CMK (cell line): ENCODE measurements around the gene RRBP1.
"Not testable (repeated sequence)": the region's sequence is repeated elsewhere in the genome, so short reads cannot be mapped to it uniquely, and the experiment has no call there.

ENCODE experiments used
- DNase-seq: peaks from one replicate; pipeline ENCODE4 v3.0.0-alpha.2; 2010; ENCODE audit warnings: low read depth

RRBP1 gene

GRCh38 chr20:17661121-17661744 is 20.8 kb downstream of the RRBP1 start:
- DNase-seq: no peak

GRCh38 chr20:17660667-17661066 is 21.4 kb downstream of the RRBP1 start:
- DNase-seq: no peak

GRCh38 chr20:17659801-17660200 is 22.2 kb downstream of the RRBP1 start:
- no peak for DNase-seq

- DNase-seq: not testable (repeated sequence)
Observed at GRCh38 chr20:17659344-17659743, 22.7 kb downstream of the RRBP1 start.

GRCh38 chr20:17658648-17658993 is 23.4 kb downstream of the RRBP1 start:
- no peak for DNase-seq

GRCh38 chr20:17657898-17658647 is 24.0 kb downstream of the RRBP1 start:
- DNase-seq: no peak

- no peak for DNase-seq
Observed at GRCh38 chr20:17657079-17657825, 24.8 kb downstream of the RRBP1 start.

- no peak for DNase-seq
Observed at GRCh38 chr20:17655865-17656479, 26.1 kb downstream of the RRBP1 start.

GRCh38 chr20:17655286-17655651 is 26.8 kb downstream of the RRBP1 start:
- no peak for DNase-seq

- DNase-seq: no peak
Observed at GRCh38 chr20:17654649-17655285, 27.3 kb downstream of the RRBP1 start.

- no peak for DNase-seq
Observed at GRCh38 chr20:17653835-17654648, 28.0 kb downstream of the RRBP1 start.

- DNase-seq: no peak
Observed at GRCh38 chr20:17652411-17652810, 29.6 kb downstream of the RRBP1 start.

- DNase-seq: no peak
Observed at GRCh38 chr20:17651760-17652388, 30.2 kb downstream of the RRBP1 start.

GRCh38 chr20:17651129-17651759 is 30.8 kb downstream of the RRBP1 start:
- DNase-seq: no peak

GRCh38 chr20:17650301-17651128 is 31.5 kb downstream of the RRBP1 start:
- DNase-seq: no peak

- DNase-seq: no peak
Observed at GRCh38 chr20:17648791-17649730, 33.0 kb downstream of the RRBP1 start.

- DNase-seq: no peak
Observed at GRCh38 chr20:17648315-17648646, 33.8 kb downstream of the RRBP1 start.
